Loucy (cell line): ENCODE measurements around the gene RXRA.

Experiments
- H2AFZ ChIP-seq: fragments of 200-600 bp; sonication (generic); 2 replicates; pipeline ENCODE4 v1.6.0; 2016; ENCODE audit warnings: antibody characterized with exemption, mild to moderate bottlenecking, low read length, moderate library complexity
- H3F3A ChIP-seq: fragments of 200-600 bp; 2 replicates; pipeline ENCODE4 v1.6.0; 2016; ENCODE audit warnings: antibody characterized with exemption, low read depth, mild to moderate bottlenecking
- H3K27me3 ChIP-seq: fragments of 200-600 bp; sonication (generic); 2 replicates; pipeline ENCODE4 v1.6.1; 2014; ENCODE audit warnings: low read length, mild to moderate bottlenecking; ENCODE audit not compliant: insufficient read depth, poor library complexity, severe bottlenecking
- H3K36me3 ChIP-seq: fragments of 200-600 bp; sonication (generic); 2 replicates; pipeline ENCODE4 v1.6.1; 2016; ENCODE audit warnings: low read length; ENCODE audit not compliant: insufficient read depth
- H3K4me1 ChIP-seq: fragments of 200-600 bp; sonication (generic); 2 replicates; pipeline ENCODE4 v1.5.1; 2014; ENCODE audit warnings: low read length, mild to moderate bottlenecking; ENCODE audit not compliant: insufficient read depth, poor library complexity, severe bottlenecking
- H3K4me2 ChIP-seq: fragments of 200-600 bp; sonication (generic); 2 replicates; pipeline ENCODE4 v1.6.0; 2014; ENCODE audit warnings: antibody characterized with exemption, low read length, low read depth, mild to moderate bottlenecking; ENCODE audit not compliant: poor library complexity, severe bottlenecking
- H3K4me3 ChIP-seq: fragments of 200-600 bp; sonication (generic); 2 replicates; pipeline ENCODE4 v1.5.1; 2014; ENCODE audit warnings: low read length, mild to moderate bottlenecking, mixed read lengths; ENCODE audit not compliant: poor library complexity, severe bottlenecking
- H3K79me2 ChIP-seq: fragments of 200-600 bp; sonication (generic); 2 replicates; pipeline ENCODE4 v1.6.1; 2014; ENCODE audit warnings: low read length; ENCODE audit not compliant: insufficient read depth
- H3K9ac ChIP-seq: fragments of 200-600 bp; sonication (generic); 2 replicates; pipeline ENCODE4 v1.6.0; 2014; ENCODE audit warnings: mild to moderate bottlenecking, low read depth, low read length, moderate library complexity; ENCODE audit not compliant: poor library complexity, severe bottlenecking
- H3K9me2 ChIP-seq: fragments of 200-600 bp; sonication (generic); replicated peaks from 2 replicates; pipeline ENCODE4 v1.6.1; 2016; ENCODE audit warnings: low read depth, low read length, mixed read lengths
- H3K9me3 ChIP-seq: fragments of 200-600 bp; sonication (generic); 2 replicates; pipeline ENCODE4 v1.6.1; 2014; ENCODE audit warnings: mild to moderate bottlenecking, antibody characterized with exemption, low read length, low read depth; ENCODE audit not compliant: insufficient read depth
- H4K20me1 ChIP-seq: fragments of 200-600 bp; sonication (generic); 2 replicates; pipeline ENCODE4 v1.6.0; 2014; ENCODE audit warnings: antibody characterized with exemption, low read length, mild to moderate bottlenecking; ENCODE audit not compliant: insufficient read depth, poor library complexity, severe bottlenecking
- EZH2phosphoT487 ChIP-seq: fragments of 200-600 bp; IDR thresholded peaks from 2 replicates; pipeline ENCODE4 v1.6.1; 2018; ENCODE audit warnings: antibody characterized with exemption, mild to moderate bottlenecking, moderate library complexity, borderline replicate concordance
- TF ChIP-seq, protein P1 (sequence below): fragments of 200-600 bp; sonication (generic); conservative IDR thresholded peaks from 2 replicates; pipeline ENCODE4 v1.5.1; 2014; ENCODE audit warnings: mild to moderate bottlenecking, antibody characterized with exemption, low read length

Gene RXRA

DNA sequence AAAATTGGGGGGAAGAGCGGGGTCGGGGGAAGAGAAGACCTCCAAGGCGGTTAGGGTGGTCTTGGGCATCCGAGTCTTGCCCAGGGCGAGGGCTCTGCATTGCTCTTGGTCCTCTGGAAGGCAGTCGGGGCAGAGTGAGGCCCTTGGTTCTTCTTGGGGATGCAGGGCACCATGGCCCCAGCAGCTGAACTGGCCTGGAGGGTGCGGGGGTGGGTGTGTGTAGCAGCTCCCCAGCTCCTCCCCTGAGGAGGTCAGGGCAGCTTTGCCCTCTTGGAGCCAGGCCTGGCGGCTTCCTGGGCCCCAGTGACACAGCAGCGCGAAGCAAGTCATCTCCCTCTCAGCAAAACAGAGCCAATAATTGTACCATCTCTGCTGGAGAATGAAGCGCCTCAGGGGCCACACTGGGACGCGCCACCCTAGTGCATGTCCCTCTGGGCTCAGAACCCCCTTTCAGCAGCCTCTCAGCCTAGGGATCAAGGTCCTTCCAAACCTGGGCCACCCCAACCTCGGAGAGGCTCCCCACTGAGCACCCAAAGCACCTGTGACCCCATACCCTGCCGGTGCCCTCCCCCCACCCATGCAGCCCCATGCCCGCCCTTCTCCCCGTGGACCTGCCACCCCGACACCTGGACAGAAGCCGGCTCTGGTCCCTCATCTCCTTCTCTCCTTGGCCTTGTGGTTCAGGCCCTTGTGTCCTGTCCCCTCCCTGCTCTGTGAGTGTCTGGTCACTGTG, 10.4 kb upstream of the RXRA start:
- peaks cover 4% of the 10 kb centered on the region for H3K27me3 ChIP-seq
- TF ChIP-seq EZH2phosphoT487, result no peak
- TF ChIP-seq, protein P1, sequence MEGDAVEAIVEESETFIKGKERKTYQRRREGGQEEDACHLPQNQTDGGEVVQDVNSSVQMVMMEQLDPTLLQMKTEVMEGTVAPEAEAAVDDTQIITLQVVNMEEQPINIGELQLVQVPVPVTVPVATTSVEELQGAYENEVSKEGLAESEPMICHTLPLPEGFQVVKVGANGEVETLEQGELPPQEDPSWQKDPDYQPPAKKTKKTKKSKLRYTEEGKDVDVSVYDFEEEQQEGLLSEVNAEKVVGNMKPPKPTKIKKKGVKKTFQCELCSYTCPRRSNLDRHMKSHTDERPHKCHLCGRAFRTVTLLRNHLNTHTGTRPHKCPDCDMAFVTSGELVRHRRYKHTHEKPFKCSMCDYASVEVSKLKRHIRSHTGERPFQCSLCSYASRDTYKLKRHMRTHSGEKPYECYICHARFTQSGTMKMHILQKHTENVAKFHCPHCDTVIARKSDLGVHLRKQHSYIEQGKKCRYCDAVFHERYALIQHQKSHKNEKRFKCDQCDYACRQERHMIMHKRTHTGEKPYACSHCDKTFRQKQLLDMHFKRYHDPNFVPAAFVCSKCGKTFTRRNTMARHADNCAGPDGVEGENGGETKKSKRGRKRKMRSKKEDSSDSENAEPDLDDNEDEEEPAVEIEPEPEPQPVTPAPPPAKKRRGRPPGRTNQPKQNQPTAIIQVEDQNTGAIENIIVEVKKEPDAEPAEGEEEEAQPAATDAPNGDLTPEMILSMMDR, result no peak

GRCh38 chr9:134316449-134317160, 9.7 kb upstream of the RXRA start:
- no peak overlapping the region for H2AFZ ChIP-seq
- no peaks in the 10 kb centered on the region for H3K9me2 ChIP-seq
- no peaks in the 10 kb centered on the region; the same call in 1 of the 2 replicates for H3K9me3 ChIP-seq
- H3K9ac ChIP-seq, result no peak overlapping the region
- H3K4me1 ChIP-seq, result peaks cover 7% of the 10 kb centered on the region
- no peak for TF ChIP-seq EZH2phosphoT487
- TF ChIP-seq, protein P1, result no peak
- no peaks in the 10 kb centered on the region for H3K79me2 ChIP-seq
- H3K4me3 ChIP-seq, result no peak overlapping the region
- no peaks in the 10 kb centered on the region for H4K20me1 ChIP-seq
- no peaks in the 10 kb centered on the region for H3K36me3 ChIP-seq
- H3F3A ChIP-seq, result no peaks in the 10 kb centered on the region
- H3K4me2 ChIP-seq, result no peak overlapping the region
- peaks cover 4% of the 10 kb centered on the region for H3K27me3 ChIP-seq

More for the DNA sequence above, 10.4 kb upstream of the RXRA start:
- no peaks in the 10 kb centered on the region for H3F3A ChIP-seq
- H3K79me2 ChIP-seq, result no peaks in the 10 kb centered on the region
- no peaks in the 10 kb centered on the region for H3K9me2 ChIP-seq
- no peak overlapping the region for H2AFZ ChIP-seq
- no peaks in the 10 kb centered on the region for H4K20me1 ChIP-seq
- no peak overlapping the region for H3K9ac ChIP-seq
- no peaks in the 10 kb centered on the region; the same call in 1 of the 2 replicates for H3K9me3 ChIP-seq
- no peaks in the 10 kb centered on the region for H3K36me3 ChIP-seq
- no peak overlapping the region for H3K4me2 ChIP-seq
- H3K4me1 ChIP-seq, result peaks cover 7% of the 10 kb centered on the region
- no peak overlapping the region for H3K4me3 ChIP-seq

DNA sequence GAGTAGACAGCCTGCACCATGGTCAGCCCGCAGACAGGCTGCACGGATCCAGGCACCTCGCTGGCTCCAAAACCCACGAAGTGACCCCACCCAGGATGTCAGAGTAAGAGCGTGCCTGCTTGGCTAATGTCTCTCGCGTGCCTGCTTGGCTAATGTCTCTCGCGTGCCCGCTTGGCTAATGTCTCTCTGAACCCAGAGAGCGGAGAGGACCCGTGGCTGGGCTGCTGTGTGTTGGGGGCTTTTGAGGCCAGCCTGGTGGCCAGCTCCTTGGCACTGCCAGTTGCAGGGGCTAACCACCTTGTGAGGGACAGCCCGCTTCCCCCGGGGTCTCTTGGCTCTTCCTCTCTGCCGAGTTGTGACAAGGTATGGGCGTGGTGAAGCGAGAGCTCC, 8.9 kb upstream of the RXRA start:
- H3K4me2 ChIP-seq, result no peak overlapping the region
- H3K27me3 ChIP-seq, result no peaks in the 10 kb centered on the region
- no peaks in the 10 kb centered on the region for H3K9me3 ChIP-seq
- H3K4me1 ChIP-seq, result peaks cover 7% of the 10 kb centered on the region
- no peaks in the 10 kb centered on the region for H3K36me3 ChIP-seq
- H2AFZ ChIP-seq, result no peak overlapping the region
- TF ChIP-seq EZH2phosphoT487, result no peak
- TF ChIP-seq, protein P1, result no peak
- H3K9ac ChIP-seq, result no peak overlapping the region
- H3K4me3 ChIP-seq, result no peak overlapping the region
- no peaks in the 10 kb centered on the region for H3K9me2 ChIP-seq
- no peaks in the 10 kb centered on the region for H3F3A ChIP-seq
- H4K20me1 ChIP-seq, result no peaks in the 10 kb centered on the region
- no peaks in the 10 kb centered on the region for H3K79me2 ChIP-seq
